NCI-H1930 (cell line): Measurements from ENCODE around the gene CFHR4.
A peak's percentile ranks its signal among the peaks of the same experiment; 100 is the strongest.
"Not testable (repeated sequence)": the region's sequence is repeated elsewhere in the genome, so short reads cannot be mapped to it uniquely, and the experiment has no call there.

Source experiments
- DNase-seq, 2 experiments: peaks; one replicate each; lab custom pipeline; 2025; lab: John Stamatoyannopoulos, UW

CFHR4 gene

DNA sequence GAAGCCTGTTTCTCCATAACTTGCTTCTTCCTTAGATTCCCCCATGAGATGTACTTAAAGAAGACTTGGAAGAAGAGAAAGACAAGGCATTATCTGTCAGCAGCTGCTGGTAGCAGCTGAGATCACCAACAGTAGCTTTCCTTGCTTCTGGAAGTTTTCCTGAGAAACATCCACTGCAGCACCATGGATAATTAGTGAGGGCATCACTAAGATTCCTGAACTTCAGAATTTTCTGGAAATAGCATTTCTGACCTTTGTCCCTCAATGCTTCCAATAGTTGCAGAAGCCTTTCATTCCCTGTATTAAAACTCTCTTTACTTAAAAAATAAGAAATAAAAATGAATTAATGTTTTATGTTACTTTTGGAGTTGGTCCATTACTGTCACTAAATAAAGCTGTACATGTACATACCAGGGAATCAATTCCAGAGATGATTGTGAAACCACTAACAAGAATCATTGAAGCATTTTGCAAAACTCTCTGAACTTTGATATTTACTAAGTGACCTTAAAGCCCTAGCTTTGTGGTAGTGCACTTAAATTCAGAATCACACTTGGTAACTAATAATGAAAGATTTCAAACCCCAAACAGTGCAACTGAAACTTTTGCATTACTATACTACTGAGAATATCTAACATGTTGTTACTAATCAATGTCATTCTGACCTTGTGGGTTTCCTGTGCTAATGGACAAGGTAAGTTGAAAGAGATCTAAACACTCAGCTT lies at the start of gene CFHR4:
Gene CFHR4 (plus strand): TSS at position 538 of the 725 bp plus-strand sequence. CDS start 99 bp downstream, at position 637.
- no peak for DNase-seq

DNA sequence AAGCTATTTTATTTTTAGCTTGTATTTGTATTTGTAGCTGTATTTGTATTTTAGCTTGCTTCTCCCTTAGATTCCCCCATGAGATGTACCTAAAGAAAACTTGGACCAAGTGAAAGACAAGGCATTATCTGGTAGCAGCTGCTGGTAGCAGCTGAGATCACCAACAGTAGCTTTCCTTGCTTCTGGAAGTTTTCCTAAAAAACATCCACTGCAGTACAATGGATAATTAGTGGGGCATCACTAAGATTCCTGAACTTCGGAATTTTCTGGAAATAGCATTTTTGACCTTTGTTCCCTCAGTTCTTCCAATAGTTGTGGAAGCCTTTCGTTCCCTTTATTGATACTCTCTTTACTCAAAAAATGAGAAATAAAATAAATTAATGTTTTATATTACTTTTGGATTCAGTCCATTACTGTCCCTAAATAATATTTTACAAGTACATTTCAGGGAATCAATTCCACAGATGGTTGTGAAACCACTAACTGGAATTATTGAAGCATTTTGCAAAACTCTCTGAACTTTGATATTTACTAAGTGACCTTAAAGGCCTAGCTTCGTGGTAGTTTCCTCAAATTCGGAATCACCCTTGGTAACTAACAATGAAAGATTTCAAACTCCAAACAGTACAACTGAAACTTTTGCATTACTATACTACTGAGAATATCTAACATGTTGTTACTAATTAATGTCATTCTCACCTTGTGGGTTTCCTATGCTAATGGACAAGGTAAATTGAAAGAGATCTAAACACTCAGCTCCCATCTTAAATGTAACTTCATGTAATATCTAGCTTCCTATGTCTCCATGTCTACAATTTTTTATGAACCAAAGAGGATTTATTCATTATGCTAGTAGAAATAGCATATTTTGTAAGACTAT lies 38.0 kb upstream of the CFHR4 start:
- not testable (repeated sequence) for DNase-seq

- DNase-seq: no peak
These were observed 31.8 kb upstream of the CFHR4 start for GRCh38 chr1:196856053-196856452.

DNA sequence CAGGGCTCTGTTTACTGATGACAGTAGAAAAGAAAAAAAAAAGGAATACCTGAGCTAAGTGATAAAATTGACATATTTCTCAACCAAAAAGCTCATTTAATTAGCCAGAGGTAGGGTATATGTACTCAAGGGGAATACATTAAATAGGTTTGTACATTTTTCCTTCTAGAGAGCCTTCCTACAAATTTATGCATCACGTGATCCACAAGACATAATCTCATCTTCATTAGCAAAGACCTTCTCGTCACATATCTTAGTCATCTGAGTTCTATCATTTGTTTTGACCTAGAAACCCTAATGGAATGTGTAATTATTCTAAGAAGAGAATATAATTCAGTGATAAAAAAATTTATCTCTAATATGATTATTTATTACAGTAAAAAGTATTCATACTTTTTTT lies 30.7 kb upstream of the CFHR4 start:
- no peak for DNase-seq

DNA sequence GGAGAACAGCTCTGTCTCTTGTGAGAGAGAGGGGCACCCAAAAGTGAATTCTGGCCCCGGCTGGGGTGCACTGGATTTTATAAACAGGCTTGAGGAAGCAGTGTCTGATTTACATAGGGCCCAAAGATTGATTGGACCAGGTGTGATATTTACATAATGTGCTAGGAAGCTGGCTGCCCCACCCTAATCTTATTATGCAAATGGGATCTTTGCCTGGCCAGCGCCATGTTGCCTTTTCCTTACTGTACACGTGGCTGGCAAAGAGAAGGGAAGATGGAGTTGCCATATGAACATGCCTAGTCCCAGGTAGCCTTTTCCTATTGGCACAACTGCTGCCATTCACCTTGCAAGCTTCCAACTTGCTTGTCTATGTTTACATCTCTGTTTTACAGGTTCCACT lies 29.0 kb upstream of the CFHR4 start:
- DNase-seq: no peak

DNA sequence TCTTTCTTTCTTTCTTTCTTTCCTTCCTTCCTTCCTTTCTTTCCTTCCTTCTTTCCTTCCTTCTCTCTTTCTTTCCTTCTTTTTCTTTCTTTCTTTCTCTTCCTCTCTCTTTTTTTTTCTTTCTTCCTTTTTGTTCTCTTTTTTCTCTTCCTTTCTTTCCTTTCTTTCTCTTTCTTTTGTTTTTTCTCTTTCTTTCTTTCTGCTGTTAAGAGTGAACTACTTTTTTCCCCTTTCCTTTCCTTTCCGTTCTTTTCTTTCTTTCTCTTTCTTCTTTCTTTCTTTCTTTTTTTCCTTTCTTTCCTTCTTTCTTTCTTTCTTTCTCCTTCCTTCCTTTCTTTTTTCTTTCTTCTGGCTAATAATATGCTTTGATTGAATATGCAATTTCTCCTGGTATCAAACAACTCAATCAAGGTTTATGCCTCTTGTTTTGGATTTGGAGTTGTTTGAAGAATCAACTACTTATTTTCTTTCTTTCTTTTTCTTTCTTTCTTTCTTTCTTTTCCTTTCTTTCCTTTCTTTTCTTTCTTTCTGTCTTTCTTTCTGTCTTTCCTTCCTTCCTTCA lies 27.4 kb upstream of the CFHR4 start:
- DNase-seq: no peak

- no peak for DNase-seq
These were observed 26.4 kb upstream of the CFHR4 start for GRCh38 chr1:196861429-196861828.

DNA sequence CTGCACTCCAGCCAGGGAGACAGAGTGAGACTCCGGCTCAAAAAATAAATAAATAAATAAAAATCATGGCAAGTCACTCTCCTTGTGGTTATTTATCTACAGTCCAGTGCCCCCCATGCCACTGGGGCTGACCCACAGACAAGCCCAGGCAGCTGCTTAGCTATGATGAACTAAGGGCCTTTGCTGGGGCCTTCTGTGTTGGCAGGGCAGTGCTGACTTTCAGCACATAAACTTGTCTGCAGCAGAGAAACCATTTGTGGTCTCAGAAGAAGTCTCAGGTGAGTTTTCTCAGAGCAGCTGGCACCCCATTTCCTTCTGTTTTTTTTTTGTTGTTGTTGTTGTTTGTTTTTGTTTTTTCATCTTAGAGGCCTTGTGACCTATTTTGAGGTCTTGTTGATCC lies 20.9 kb upstream of the CFHR4 start:
- no peak for DNase-seq

DNA sequence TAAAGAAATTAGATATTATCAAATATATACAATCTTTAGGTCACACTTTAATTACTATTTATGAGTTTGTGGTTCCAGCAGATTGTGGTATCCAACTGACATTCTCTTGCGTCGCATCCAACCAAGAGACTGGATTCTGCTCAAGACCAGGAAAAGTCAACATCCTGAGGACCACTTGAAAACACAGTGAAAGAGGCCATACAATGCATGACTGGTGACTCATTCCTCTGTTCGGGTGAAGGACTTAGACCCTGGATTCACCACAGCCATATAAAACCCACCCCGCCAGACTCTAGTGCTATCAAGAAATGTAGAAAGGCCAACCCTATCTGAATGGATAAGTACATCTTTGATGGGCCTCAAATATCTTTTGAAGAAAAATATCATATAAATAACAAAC lies 14.5 kb upstream of the CFHR4 start:
- DNase-seq: no peak

- DNase-seq: no peak
These were observed 11.9 kb upstream of the CFHR4 start for GRCh38 chr1:196875935-196876334.

DNA sequence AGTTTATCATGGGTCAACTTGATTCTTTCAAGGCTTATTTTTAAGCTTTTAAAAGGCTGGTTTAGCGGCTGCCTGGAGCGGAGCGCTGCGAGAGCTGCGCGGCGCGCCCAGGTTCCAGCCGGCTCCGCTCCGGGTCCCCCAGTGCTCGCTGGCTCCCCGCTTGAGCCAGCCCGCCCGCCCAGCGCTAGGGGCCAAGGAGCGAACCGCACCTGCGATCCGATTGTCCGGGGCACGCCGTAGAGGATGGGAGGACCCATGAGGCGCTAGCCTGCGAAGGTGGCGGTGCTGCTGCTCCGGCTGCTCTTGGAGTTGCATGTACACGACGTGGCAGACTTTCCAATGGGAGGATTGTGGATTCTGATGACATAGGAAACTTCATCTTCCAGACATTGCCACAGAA lies 9.9 kb upstream of the CFHR4 start:
- no peak for DNase-seq

GRCh38 chr1:196886560-196886959 lies 1.3 kb upstream of the CFHR4 start:
- not testable (repeated sequence) for DNase-seq

GRCh38 chr1:196890668-196891067 lies 2.8 kb downstream of the CFHR4 start:
- DNase-seq: no peak

DNA sequence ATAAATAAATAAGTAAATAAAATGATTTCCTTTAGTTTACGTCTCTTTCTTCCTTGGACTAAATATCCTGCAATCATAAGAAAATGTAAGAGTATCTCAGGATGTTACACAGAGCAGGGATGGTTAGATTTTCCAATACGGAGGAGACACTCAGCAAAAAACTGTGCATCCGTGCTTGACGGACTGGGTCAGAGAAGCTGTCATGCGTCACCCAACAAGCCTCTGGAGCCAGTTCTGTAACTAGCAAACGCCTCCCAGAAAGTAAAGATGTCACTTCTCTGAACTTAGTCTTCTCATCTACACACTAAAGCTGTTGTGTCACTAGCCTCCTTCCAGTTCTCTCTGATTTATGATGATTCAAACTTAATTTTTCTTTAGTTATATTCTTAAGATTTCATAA lies 3.4 kb downstream of the CFHR4 start:
- DNase-seq: no peak

DNA sequence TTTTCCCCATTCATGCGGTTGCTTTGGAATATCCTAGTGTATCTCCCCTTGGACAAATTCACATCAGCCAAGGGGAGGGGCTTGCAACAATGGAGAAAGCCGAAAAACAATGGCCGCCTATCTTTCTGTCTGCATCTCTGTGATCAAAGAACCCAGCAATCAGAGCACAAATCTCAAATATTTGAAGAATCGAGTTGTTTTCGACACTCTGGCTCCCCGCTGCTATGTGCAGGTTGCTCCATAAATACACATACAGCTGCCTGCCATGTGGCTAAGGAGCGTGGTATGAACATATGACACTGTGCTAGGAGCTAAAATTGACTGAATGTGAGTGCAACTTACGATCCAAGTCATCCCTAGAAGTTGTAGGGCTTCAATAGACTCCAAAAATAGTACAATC lies 8.5 kb downstream of the CFHR4 start:
- DNase-seq: peak; percentile 9 to 25

- no peak for DNase-seq
These were observed 9.4 kb downstream of the CFHR4 start for GRCh38 chr1:196897158-196897828.

DNA sequence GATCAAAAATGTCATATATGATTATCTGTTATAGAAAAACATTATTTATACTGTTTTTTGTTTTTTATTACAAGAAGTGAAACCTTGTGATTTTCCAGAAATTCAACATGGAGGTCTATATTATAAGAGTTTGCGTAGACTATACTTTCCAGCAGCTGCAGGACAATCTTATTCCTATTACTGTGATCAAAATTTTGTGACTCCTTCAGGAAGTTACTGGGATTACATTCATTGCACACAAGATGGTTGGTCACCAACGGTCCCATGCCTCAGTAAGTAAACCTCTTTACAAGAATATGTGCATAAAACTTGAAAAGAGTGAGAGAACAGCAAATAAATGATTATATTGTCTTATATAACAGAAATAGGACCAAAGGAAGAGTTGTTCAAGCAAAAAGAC lies 14.5 kb downstream of the CFHR4 start:
- DNase-seq: no peak

DNA sequence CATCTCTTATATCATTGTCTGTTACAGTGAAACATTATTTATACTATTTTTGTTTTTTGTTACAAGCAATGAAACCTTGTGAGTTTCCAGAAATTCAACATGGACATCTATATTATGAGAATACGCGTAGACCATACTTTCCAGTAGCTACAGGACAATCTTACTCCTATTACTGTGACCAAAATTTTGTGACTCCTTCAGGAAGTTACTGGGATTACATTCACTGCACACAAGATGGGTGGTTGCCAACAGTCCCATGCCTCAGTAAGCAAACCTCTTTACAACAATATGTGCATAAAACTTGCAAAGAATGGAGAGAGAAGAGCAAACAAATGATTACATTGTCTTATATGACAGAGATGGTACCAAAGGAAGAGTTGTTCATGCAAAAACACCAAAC lies 22.4 kb downstream of the CFHR4 start:
- DNase-seq: no peak

DNA sequence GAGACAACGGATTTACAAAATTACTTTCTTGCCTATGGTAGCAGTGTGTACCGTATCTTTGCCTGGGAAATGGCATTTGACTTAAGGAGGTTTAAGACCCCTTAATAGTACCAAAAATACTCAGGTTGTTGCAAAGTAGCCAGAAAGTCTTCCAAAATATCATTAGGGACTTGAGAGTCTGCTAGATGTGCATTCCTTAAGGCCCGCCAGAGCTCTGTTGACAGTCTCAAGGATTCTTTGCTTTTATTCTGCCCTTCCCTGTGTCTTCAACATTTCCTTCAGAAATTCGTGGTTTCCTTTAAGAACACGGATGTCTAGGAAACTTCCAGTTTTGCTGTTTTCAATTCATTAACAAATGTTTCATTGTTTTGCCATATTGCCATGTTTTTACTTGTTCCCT lies 24.4 kb downstream of the CFHR4 start:
- DNase-seq: not testable (repeated sequence)

GRCh38 chr1:196926839-196927238 lies 39.0 kb downstream of the CFHR4 start:
- DNase-seq: not testable (repeated sequence)

GRCh38 chr1:196932853-196933252 lies 45.0 kb downstream of the CFHR4 start:
- DNase-seq: not testable (repeated sequence)

DNA sequence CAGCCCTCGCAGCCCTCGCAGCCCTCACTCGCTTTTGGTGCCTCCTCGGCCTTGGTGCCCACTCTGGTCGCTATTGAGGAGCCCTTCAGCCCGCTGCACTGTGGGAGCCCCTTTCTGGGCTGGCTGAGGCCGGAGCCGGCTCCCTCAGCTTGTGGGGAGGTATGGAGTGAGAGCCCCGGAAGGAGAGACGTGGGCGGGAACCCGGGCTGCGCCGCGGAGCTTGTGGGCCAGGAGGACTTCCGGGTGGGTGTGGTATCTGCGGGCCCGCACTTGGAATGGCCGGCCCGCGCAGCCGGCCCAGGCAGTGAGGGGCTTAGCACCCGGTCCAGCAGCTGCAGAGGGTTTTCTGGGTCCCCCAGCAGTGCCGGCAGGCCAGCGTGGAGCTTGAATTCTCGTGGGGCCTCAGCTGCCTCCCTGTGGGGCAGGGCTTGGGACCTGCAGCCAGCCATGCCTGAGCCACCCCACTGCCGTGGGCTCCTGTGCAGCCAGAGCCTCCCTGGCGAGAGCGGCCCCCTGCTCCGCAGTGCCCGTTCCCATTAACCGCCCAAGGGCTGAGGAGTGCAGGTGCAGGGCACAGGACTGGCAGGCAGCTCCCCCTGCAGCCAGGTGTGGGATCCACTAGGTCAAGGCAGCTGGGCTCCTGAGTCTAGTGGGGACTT lies 45.8 kb downstream of the CFHR4 start:
- DNase-seq: no peak
